Measurements from ENCODE around the gene PSMD2.
A peak's percentile ranks its signal among the peaks of the same experiment; 100 is the strongest.
"Not testable (repeated sequence)": the region's sequence is repeated elsewhere in the genome, so short reads cannot be mapped to it uniquely, and the experiment has no call there.

PSMD2 gene

GRCh38 chr3:184334470-184335158 is 35.6 kb downstream of the PSMD2 start:
- peaks cover 44 to 56% of the 10 kb centered on the region in 2 donors for H3K36me3 Mint-ChIP-seq
- H3K4me1 Mint-ChIP-seq = peaks cover 35 to 65% of the 10 kb centered on the region in 2 donors
- peak overlapping the region; percentile 21 to 31 for H3K4me3 Mint-ChIP-seq
- DNase-seq (no peak), ATAC-seq (replicated peaks) (peak in 1 of 2 donors; percentile 20)
- H3K27me3 Mint-ChIP-seq = no peaks in the 10 kb centered on the region
- no peaks in the 10 kb centered on the region for H3K9me3 Mint-ChIP-seq
- H3K27ac Mint-ChIP-seq = peak overlapping the region; percentile 77

- no peaks in the 10 kb centered on the region for H3K9me3 Mint-ChIP-seq
- ATAC-seq (replicated peaks) (peak in 1 of 2 donors; percentile 2), DNase-seq (no peak)
- H3K4me1 Mint-ChIP-seq = peaks cover 35 to 62% of the 10 kb centered on the region in 2 donors
- peaks cover 41 to 52% of the 10 kb centered on the region in 2 donors for H3K36me3 Mint-ChIP-seq
- H3K27me3 Mint-ChIP-seq = no peaks in the 10 kb centered on the region
- peak overlapping the region; percentile 85 for H3K27ac Mint-ChIP-seq
- H3K4me3 Mint-ChIP-seq = peak overlapping the region; percentile 91 to 95
These were observed 36.2 kb downstream of the PSMD2 start for GRCh38 chr3:184335291-184335660.

- Mint-ChIP-seq H3K27ac (peak overlapping the region; percentile 94), H3K9me3 (no peaks in the 10 kb centered on the region), H3K27me3 (no peaks in the 10 kb centered on the region), H3K4me1 (peaks cover 39 to 62% of the 10 kb centered on the region in 2 donors), H3K4me3 (peak overlapping the region; percentile 91 to 95), H3K36me3 (peaks cover 42 to 56% of the 10 kb centered on the region in 2 donors)
- peak; percentile 77 for DNase-seq
- ATAC-seq (replicated peaks) = peak; percentile 69 to 81
These were observed 36.9 kb downstream of the PSMD2 start for GRCh38 chr3:184335661-184336546.

- H3K4me3 Mint-ChIP-seq = peak overlapping the region; percentile 91 to 95
- no peaks in the 10 kb centered on the region for H3K27me3 Mint-ChIP-seq
- peak overlapping the region; percentile 94 for H3K27ac Mint-ChIP-seq
- no peaks in the 10 kb centered on the region for H3K9me3 Mint-ChIP-seq
- H3K36me3 Mint-ChIP-seq = peaks cover 37 to 54% of the 10 kb centered on the region in 2 donors
- DNase-seq (no peak), ATAC-seq (replicated peaks) (peak; percentile 13 to 26)
- peaks cover 40 to 62% of the 10 kb centered on the region in 2 donors for H3K4me1 Mint-ChIP-seq
These were observed 37.7 kb downstream of the PSMD2 start for GRCh38 chr3:184336547-184337398.

GRCh38 chr3:184337399-184337714 is 38.3 kb downstream of the PSMD2 start, which contains the start of gene FAM131A:
FAM131A (plus strand) TSS chr3:184337600; CDS start chr3:184337631, 31 bp downstream.
- ATAC-seq (replicated peaks) = no peak
- Mint-ChIP-seq H3K36me3 (peaks cover 34 to 50% of the 10 kb centered on the region in 2 donors), H3K27me3 (no peaks in the 10 kb centered on the region), H3K4me1 (peaks cover 40 to 60% of the 10 kb centered on the region in 2 donors), H3K4me3 (peak within 1 kb of the TSS; percentile 91 to 95), H3K9me3 (no peaks in the 10 kb centered on the region), H3K27ac (peak within 1 kb of the TSS; percentile 94)
- DNase-seq = no peak

- DNase-seq = no peak
These were observed 38.9 kb downstream of the PSMD2 start for GRCh38 chr3:184337981-184338380.

GRCh38 chr3:184338511-184338945 is 39.5 kb downstream of the PSMD2 start:
- Mint-ChIP-seq H3K4me1 (peaks cover 33 to 48% of the 10 kb centered on the region in 2 donors), H3K27me3 (no peaks in the 10 kb centered on the region), H3K4me3 (peak overlapping the region in 1 of 2 donors; percentile 36), H3K36me3 (peaks cover 31 to 48% of the 10 kb centered on the region in 2 donors), H3K27ac (peak overlapping the region; percentile 75), H3K9me3 (no peaks in the 10 kb centered on the region)
- DNase-seq (no peak), ATAC-seq (replicated peaks) (no peak)

More at GRCh38 chr3:184337981-184338380, 38.9 kb downstream of the PSMD2 start:
- Mint-ChIP-seq H3K27ac (no peak overlapping the region), H3K36me3 (peaks cover 32 to 48% of the 10 kb centered on the region in 2 donors), H3K27me3 (no peaks in the 10 kb centered on the region), H3K9me3 (no peaks in the 10 kb centered on the region), H3K4me3 (peak overlapping the region in 1 of 2 donors; percentile 18), H3K4me1 (peaks cover 37 to 54% of the 10 kb centered on the region in 2 donors)
- ATAC-seq (replicated peaks) = no peak

GRCh38 chr3:184339001-184339400 is 40.0 kb downstream of the PSMD2 start:
- no peak for DNase-seq
- H3K27ac Mint-ChIP-seq = peak overlapping the region; percentile 75
- peaks cover 29 to 43% of the 10 kb centered on the region in 2 donors for H3K4me1 Mint-ChIP-seq
- peak overlapping the region in 1 of 2 donors; percentile 36 for H3K4me3 Mint-ChIP-seq
- peaks cover 28 to 44% of the 10 kb centered on the region in 2 donors for H3K36me3 Mint-ChIP-seq
- ATAC-seq (replicated peaks) = no peak
- no peaks in the 10 kb centered on the region for H3K9me3 Mint-ChIP-seq
- no peaks in the 10 kb centered on the region for H3K27me3 Mint-ChIP-seq

GRCh38 chr3:184339451-184340135 is 40.6 kb downstream of the PSMD2 start:
- peaks cover 26 to 39% of the 10 kb centered on the region in 2 donors for H3K4me1 Mint-ChIP-seq
- not testable (repeated sequence) for H3K27me3 Mint-ChIP-seq; DNase-seq; H3K27ac Mint-ChIP-seq; H3K9me3 Mint-ChIP-seq; ATAC-seq (replicated peaks); H3K4me3 Mint-ChIP-seq
- peaks cover 25 to 42% of the 10 kb centered on the region in 2 donors for H3K36me3 Mint-ChIP-seq

- ATAC-seq (replicated peaks) = no peak
- peak overlapping the region; percentile 51 for H3K27ac Mint-ChIP-seq
- peaks cover 30 to 47% of the 10 kb centered on the region in 2 donors for H3K36me3 Mint-ChIP-seq
- peaks cover 19 to 27% of the 10 kb centered on the region in 2 donors for H3K4me1 Mint-ChIP-seq
- H3K27me3 Mint-ChIP-seq = no peaks in the 10 kb centered on the region
- no peak for DNase-seq
- H3K4me3 Mint-ChIP-seq = no peak overlapping the region
- H3K9me3 Mint-ChIP-seq = no peaks in the 10 kb centered on the region
These were observed 42.9 kb downstream of the PSMD2 start for GRCh38 chr3:184341925-184342324.

- ATAC-seq (replicated peaks) = no peak
- peaks cover 24 to 37% of the 10 kb centered on the region in 2 donors for H3K36me3 Mint-ChIP-seq
- H3K27ac Mint-ChIP-seq = no peak overlapping the region
- H3K9me3 Mint-ChIP-seq = no peaks in the 10 kb centered on the region
- no peak for DNase-seq
- peaks cover 12 to 13% of the 10 kb centered on the region in 2 donors for H3K4me1 Mint-ChIP-seq
- H3K27me3 Mint-ChIP-seq = no peaks in the 10 kb centered on the region
- H3K4me3 Mint-ChIP-seq = no peak overlapping the region
These were observed 44.3 kb downstream of the PSMD2 start for GRCh38 chr3:184343200-184343876.

GRCh38 chr3:184344579-184345316 is 45.7 kb downstream of the PSMD2 start:
- no peaks in the 10 kb centered on the region for H3K9me3 Mint-ChIP-seq
- ATAC-seq (replicated peaks) (no peak), DNase-seq (no peak)
- peaks cover 22 to 31% of the 10 kb centered on the region in 2 donors for H3K36me3 Mint-ChIP-seq
- H3K4me1 Mint-ChIP-seq = peaks cover 4 to 7% of the 10 kb centered on the region in 2 donors
- no peak overlapping the region for H3K27ac Mint-ChIP-seq
- H3K4me3 Mint-ChIP-seq = no peak overlapping the region
- H3K27me3 Mint-ChIP-seq = no peaks in the 10 kb centered on the region
